ENCODE results near the gene IRF4. TPM values are rescaled to one million over a fixed set of nuclear protein-coding genes. Genes with fewer than 3 reads are reported as not detected.

Gene IRF4
- total and polyA plus RNA-seq, 2 donors (not counting 3 experiments of a cell fraction or from before 2014, with no cell fraction given), result not detected

GRCh38 chr6:353642-354614 lies 37.6 kb upstream of the IRF4 start:
- FAIRE-seq (no peak), DNase-seq (ENCODE audit: low read depth, low spot score) (no peak)
- no peaks in the 10 kb centered on the region for H4K20me1 ChIP-seq (replicated peaks; ENCODE audit: control insufficient read depth, extremely low read depth, insufficient read depth, low read length)
- peaks cover 0 to 3% of the 10 kb centered on the region in 2 experiments for H3K36me3 ChIP-seq (ENCODE audit: control insufficient read depth in 2 of 2, extremely low read depth in 1 of 2, insufficient read depth in 2 of 2, low read length in 2 of 2)
- no TSS peak for BruUV-seq (replicated peaks)
- TF ChIP-seq MYC (IDR thresholded peaks at IDR 0.05; ENCODE audit: low read depth, low read length), result no peak
- TF ChIP-seq FOS (IDR thresholded peaks at IDR 0.05; ENCODE audit: borderline replicate concordance, insufficient read depth, low read length), result no peak
- TF ChIP-seq JUN (IDR thresholded peaks at IDR 0.05; ENCODE audit: borderline replicate concordance, insufficient read depth, insufficient read length, low read depth), result no peak
- no peak for TF ChIP-seq GATA2 (IDR thresholded peaks at IDR 0.05; ENCODE audit: insufficient read depth, insufficient read length, low read depth, low read length)
- TF ChIP-seq CTCF (IDR thresholded peaks at IDR 0.05; ENCODE audit: extremely low read depth in 1 of 2, insufficient read depth in 1 of 2, low read depth in 1 of 2, low read length in 2 of 2), result no peak
- TF ChIP-seq, protein P1, sequence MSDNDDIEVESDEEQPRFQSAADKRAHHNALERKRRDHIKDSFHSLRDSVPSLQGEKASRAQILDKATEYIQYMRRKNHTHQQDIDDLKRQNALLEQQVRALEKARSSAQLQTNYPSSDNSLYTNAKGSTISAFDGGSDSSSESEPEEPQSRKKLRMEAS (IDR thresholded peaks at IDR 0.05; ENCODE audit: insufficient read depth, insufficient read length), result no peak
- TF ChIP-seq POLR2AphosphoS5 (IDR thresholded peaks at IDR 0.05; ENCODE audit: insufficient read depth, low read depth, low read length), result no peak
- no peak for TF ChIP-seq POLR2A (IDR thresholded peaks at IDR 0.05; ENCODE audit: low read depth, low read length)
- no peak for TF ChIP-seq EZH2 (IDR thresholded peaks at IDR 0.05; ENCODE audit: borderline replicate concordance, low read depth, low read length, severe bottlenecking)
- no peaks in the 10 kb centered on the region for H3K27me3 ChIP-seq (ENCODE audit: control insufficient read depth in 2 of 2, insufficient read depth in 2 of 2, low read length in 2 of 2)
- no peaks in the 10 kb centered on the region for H3K9me3 ChIP-seq (replicated peaks; ENCODE audit: control insufficient read depth, insufficient read depth, low read length)
- H2AFZ ChIP-seq (ENCODE audit: low read depth, low read length), result no peak overlapping the region
- no peak overlapping the region for H3K4me3 ChIP-seq (replicated peaks in 1 of 3; ENCODE audit: insufficient read depth in 1 of 3, low read depth in 1 of 3, low read length in 3 of 3)
- H3K4me1 ChIP-seq (ENCODE audit: control insufficient read depth, extremely low read depth, insufficient read depth, low read length), result no peaks in the 10 kb centered on the region
- H3K27ac ChIP-seq (ENCODE audit: insufficient read depth, low read depth, low read length), result no peak overlapping the region
- H3K4me2 ChIP-seq (ENCODE audit: insufficient read depth, low read length), result no peak overlapping the region
- dilution Hi-C loops (cut with MboI; ENCODE audit: extremely low pct_ligation_motif_present, low sequenced_read_pairs), result no loop called here
- intact Hi-C loops (cut with micrococcal nuclease), result no loop called here
- no peaks in the 10 kb centered on the region for H3K79me2 ChIP-seq (ENCODE audit: control insufficient read depth, insufficient read depth, low read length)
- no peak overlapping the region for H3K9ac ChIP-seq (replicated peaks; ENCODE audit: extremely low read depth, insufficient read depth, low read length)
- no peaks in the 10 kb centered on the region for H3K9me1 ChIP-seq (replicated peaks; ENCODE audit: control insufficient read depth, extremely low read depth, insufficient read depth, low read length)
- CTCF ChIA-PET, result no interaction called here
- POLR2A ChIA-PET, result no interaction called here
